ENCODE results near the gene OSBPL5. TPM values are rescaled to one million over a fixed set of nuclear protein-coding genes. Genes with fewer than 3 reads are reported as not detected.

OSBPL5 gene
- total RNA-seq, 1 experiment from 2014 or later: 28.4 TPM

GRCh38 chr11:3204141-3205015, 39.3 kb upstream of the OSBPL5 start:
- BruUV-seq (replicated peaks): no TSS peak
- H3K4me3 ChIP-seq (ENCODE audit: low read depth, low read length, poor library complexity, severe bottlenecking): no peak overlapping the region
- H3K9me3 ChIP-seq (ENCODE audit: low read depth, low read length, poor library complexity, severe bottlenecking): no peaks in the 10 kb centered on the region
- intact Hi-C loops (cut with micrococcal nuclease; ENCODE audit: unreplicated experiment): no loop called here
- TF ChIP-seq EZH2 (IDR thresholded peaks at IDR 0.05; ENCODE audit: borderline replicate concordance, low read depth, low read length, poor library complexity, severe bottlenecking) (no peak), CTCF (conservative IDR thresholded peaks at IDR 0.05; ENCODE audit: low read depth, low read length) (no peak)
- H3K36me3 ChIP-seq (ENCODE audit: insufficient read depth, low read length, poor library complexity, severe bottlenecking): no peaks in the 10 kb centered on the region
- H3K27ac ChIP-seq (ENCODE audit: low read depth, low read length, poor library complexity, severe bottlenecking): no peak overlapping the region
- H3K4me1 ChIP-seq (ENCODE audit: insufficient read depth, low read length, poor library complexity, severe bottlenecking): no peaks in the 10 kb centered on the region
- peaks cover 19% of the 10 kb centered on the region for H3K27me3 ChIP-seq (replicated peaks; ENCODE audit: insufficient read depth, low read depth, low read length, poor library complexity)
- ChIA-PET POLR2A (ENCODE audit: low non-redundant PET) (no interaction called here), CTCF (no interaction called here)
- DNase-seq (ENCODE audit: low spot score): no peak

- Histone ChIP-seq H3K27ac (ENCODE audit: low read depth, low read length, poor library complexity, severe bottlenecking) (no peak overlapping the region), H3K27me3 (replicated peaks; ENCODE audit: insufficient read depth, low read depth, low read length, poor library complexity) (peaks cover 19% of the 10 kb centered on the region), H3K9me3 (ENCODE audit: low read depth, low read length, poor library complexity, severe bottlenecking) (no peaks in the 10 kb centered on the region), H3K4me1 (ENCODE audit: insufficient read depth, low read length, poor library complexity, severe bottlenecking) (no peaks in the 10 kb centered on the region), H3K36me3 (ENCODE audit: insufficient read depth, low read length, poor library complexity, severe bottlenecking) (no peaks in the 10 kb centered on the region), H3K4me3 (ENCODE audit: low read depth, low read length, poor library complexity, severe bottlenecking) (no peak overlapping the region)
- intact Hi-C loops (cut with micrococcal nuclease; ENCODE audit: unreplicated experiment): no loop called here
- ChIA-PET POLR2A (ENCODE audit: low non-redundant PET) (no interaction called here), CTCF (no interaction called here)
- TF ChIP-seq CTCF (conservative IDR thresholded peaks at IDR 0.05; ENCODE audit: low read depth, low read length): no peak
- TF ChIP-seq EZH2 (IDR thresholded peaks at IDR 0.05; ENCODE audit: borderline replicate concordance, low read depth, low read length, poor library complexity, severe bottlenecking): no peak
- DNase-seq (ENCODE audit: low spot score): no peak
- BruUV-seq (replicated peaks): no TSS peak
Observed at GRCh38 chr11:3203221-3204043, 38.3 kb upstream of the OSBPL5 start.

GRCh38 chr11:3202759-3203158, 37.6 kb upstream of the OSBPL5 start:
- intact Hi-C loops (cut with micrococcal nuclease; ENCODE audit: unreplicated experiment): no loop called here
- Histone ChIP-seq H3K27ac (ENCODE audit: low read depth, low read length, poor library complexity, severe bottlenecking) (no peak overlapping the region), H3K9me3 (ENCODE audit: low read depth, low read length, poor library complexity, severe bottlenecking) (no peaks in the 10 kb centered on the region), H3K4me1 (ENCODE audit: insufficient read depth, low read length, poor library complexity, severe bottlenecking) (no peaks in the 10 kb centered on the region), H3K27me3 (replicated peaks; ENCODE audit: insufficient read depth, low read depth, low read length, poor library complexity) (peaks cover 19% of the 10 kb centered on the region), H3K4me3 (ENCODE audit: low read depth, low read length, poor library complexity, severe bottlenecking) (no peak overlapping the region), H3K36me3 (ENCODE audit: insufficient read depth, low read length, poor library complexity, severe bottlenecking) (no peaks in the 10 kb centered on the region)
- POLR2A ChIA-PET (ENCODE audit: low non-redundant PET): no interaction called here
- BruUV-seq (replicated peaks): no TSS peak
- TF ChIP-seq EZH2 (IDR thresholded peaks at IDR 0.05; ENCODE audit: borderline replicate concordance, low read depth, low read length, poor library complexity, severe bottlenecking): no peak
- TF ChIP-seq CTCF (conservative IDR thresholded peaks at IDR 0.05; ENCODE audit: low read depth, low read length): no peak
- CTCF ChIA-PET: no interaction called here
- no peak for DNase-seq (ENCODE audit: low spot score)
